OCI-LY7 (cell line): ENCODE results near the gene FN1. TPM values are rescaled to one million over a fixed set of nuclear protein-coding genes. Genes with fewer than 3 reads are reported as not detected.

Experiments
- BruUV-seq: library from RNA; stranded (reverse); fragments of 400-500 nt; replicated peaks from 2 replicates; lab custom pipeline; 2021; lab: Mats Ljungman, UMichigan
- CTCF ChIA-PET: fragments of 300-600 bp; sonication (Branson Sonifier 250); formaldehyde crosslinking; loops from one replicate; lab custom pipeline; 2022; ENCODE audit warnings: antibody characterized with exemption; ENCODE audit not compliant: unreplicated experiment; lab: Charles Lee
- POLR2A ChIA-PET: fragments of 300-600 bp; sonication (Branson Sonifier 250); formaldehyde crosslinking; loops from one replicate; lab custom pipeline; 2022; ENCODE audit warnings: antibody characterized with exemption; lab: Charles Lee
- DNase-seq: peaks from one replicate; pipeline ENCODE4 v3.0.0-alpha.2; 2015; ENCODE audit warnings: low spot score
- H2AFZ ChIP-seq: fragments of 200-600 bp; sonication (generic), shearing (Covaris generic); 2 replicates; pipeline ENCODE4 v1.6.1; 2014; ENCODE audit warnings: mild to moderate bottlenecking, antibody characterized with exemption, low read length, moderate library complexity
- H3K27ac ChIP-seq: fragments of 200-600 bp; sonication (generic); 2 replicates; pipeline ENCODE4 v1.5.1; 2014; ENCODE audit warnings: mixed run types, low read depth, mild to moderate bottlenecking, moderate library complexity, low read length, inconsistent platforms; ENCODE audit not compliant: poor library complexity, severe bottlenecking
- H3K36me3 ChIP-seq: fragments of 200-600 bp; sonication (generic); 2 replicates; pipeline ENCODE4 v1.6.1; 2014; ENCODE audit warnings: mild to moderate bottlenecking, antibody characterized with exemption, low read length, moderate library complexity, mixed read lengths; ENCODE audit not compliant: insufficient read depth
- H3K4me1 ChIP-seq: fragments of 200-600 bp; sonication (generic); 2 replicates; pipeline ENCODE4 v1.5.1; 2014; ENCODE audit warnings: mild to moderate bottlenecking, low read length; ENCODE audit not compliant: insufficient read depth, poor library complexity, severe bottlenecking
- H3K4me2 ChIP-seq: fragments of 200-600 bp; sonication (generic); 2 replicates; pipeline ENCODE4 v1.6.1; 2014; ENCODE audit warnings: mild to moderate bottlenecking, low read length
- H3K4me3 ChIP-seq: fragments of 200-600 bp; sonication (generic); 2 replicates; pipeline ENCODE4 v1.5.1; 2014; ENCODE audit warnings: mild to moderate bottlenecking, low read depth, low read length; ENCODE audit not compliant: poor library complexity, severe bottlenecking
- H3K79me2 ChIP-seq: fragments of 200-600 bp; sonication (generic); 2 replicates; pipeline ENCODE4 v1.6.1; 2016; ENCODE audit warnings: low read depth, mild to moderate bottlenecking, low read length, moderate library complexity, mixed read lengths; ENCODE audit not compliant: insufficient read depth
- H3K9me2 ChIP-seq: fragments of 200-600 bp; sonication (generic); 2 replicates; pipeline ENCODE4 v1.6.1; 2016; ENCODE audit warnings: mild to moderate bottlenecking, low read length, mixed read lengths; ENCODE audit not compliant: insufficient read depth
- H3K9me3 ChIP-seq: fragments of 200-600 bp; sonication (generic); 2 replicates; pipeline ENCODE4 v1.6.1; 2014; ENCODE audit warnings: mild to moderate bottlenecking, mixed run types, low read length, mixed read lengths
- H4K20me1 ChIP-seq: fragments of 200-600 bp; sonication (generic); 2 replicates; pipeline ENCODE4 v1.6.1; 2014; ENCODE audit warnings: mild to moderate bottlenecking, antibody characterized with exemption, low read length, moderate library complexity, mixed read lengths; ENCODE audit not compliant: insufficient read depth
- EZH2phosphoT487 ChIP-seq: fragments of 200-600 bp; sonication (generic); IDR thresholded peaks from 2 replicates; pipeline ENCODE4 v1.6.1; 2018; ENCODE audit warnings: low read depth, borderline replicate concordance, mild to moderate bottlenecking, mixed run types, antibody characterized with exemption, low read length, moderate library complexity, mixed read lengths
- intact Hi-C: fragments of 100-400 bp; cut with micrococcal nuclease; formaldehyde crosslinking; loops from one replicate; pipeline ENCODE4 v1.10.0; 2022; ENCODE audit not compliant: unreplicated experiment
- total RNA-seq, 2 experiments: library from RNA; depleted of rRNA in 1 of 2; stranded (reverse); fragments of >200 nt in 1 of 2; shearing (Covaris generic) in 1 of 2; gene quantifications; 2 replicates each; pipeline ENCODE4 v1.2.3, GENCODE V29; 2014 to 2022
- TF ChIP-seq, protein P1 (sequence below): fragments of 200-600 bp; sonication (generic); conservative IDR thresholded peaks from 2 replicates; pipeline ENCODE4 v1.5.1; 2014; ENCODE audit warnings: mild to moderate bottlenecking, antibody characterized with exemption, low read length, moderate library complexity, mixed read lengths

FN1 gene
- total RNA-seq, 2 experiments from 2014 or later = 1.3 TPM; not detected in 1

DNA sequence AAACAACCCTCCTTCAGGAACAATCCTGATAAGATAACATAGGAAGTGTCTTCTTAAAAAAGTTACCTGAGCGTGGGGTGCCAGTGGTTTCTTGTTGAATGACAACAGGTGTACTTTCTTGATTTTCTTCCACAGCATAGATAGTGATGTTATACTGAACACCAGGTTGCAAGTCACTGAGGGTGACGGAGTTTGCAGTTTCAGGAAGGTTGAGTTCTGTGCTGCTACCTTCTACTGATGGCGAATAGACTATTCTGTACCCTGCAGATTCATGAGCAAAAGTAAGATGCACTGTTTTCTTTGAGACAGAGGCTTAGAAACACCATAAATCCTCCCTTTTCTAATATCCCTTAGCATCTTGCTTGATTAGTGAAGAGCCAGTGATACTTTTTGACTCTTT, 28.8 kb downstream of the FN1 start:
- BruUV-seq = no TSS peak
- Histone ChIP-seq H3K79me2 (no peaks in the 10 kb centered on the region), H2AFZ (no peak overlapping the region), H3K9me2 (no peaks in the 10 kb centered on the region), H3K4me2 (no peak overlapping the region), H4K20me1 (no peaks in the 10 kb centered on the region), H3K4me3 (no peak overlapping the region), H3K4me1 (no peaks in the 10 kb centered on the region), H3K9me3 (no peaks in the 10 kb centered on the region), H3K27ac (no peak overlapping the region), H3K36me3 (no peaks in the 10 kb centered on the region)
- TF ChIP-seq, protein P1, sequence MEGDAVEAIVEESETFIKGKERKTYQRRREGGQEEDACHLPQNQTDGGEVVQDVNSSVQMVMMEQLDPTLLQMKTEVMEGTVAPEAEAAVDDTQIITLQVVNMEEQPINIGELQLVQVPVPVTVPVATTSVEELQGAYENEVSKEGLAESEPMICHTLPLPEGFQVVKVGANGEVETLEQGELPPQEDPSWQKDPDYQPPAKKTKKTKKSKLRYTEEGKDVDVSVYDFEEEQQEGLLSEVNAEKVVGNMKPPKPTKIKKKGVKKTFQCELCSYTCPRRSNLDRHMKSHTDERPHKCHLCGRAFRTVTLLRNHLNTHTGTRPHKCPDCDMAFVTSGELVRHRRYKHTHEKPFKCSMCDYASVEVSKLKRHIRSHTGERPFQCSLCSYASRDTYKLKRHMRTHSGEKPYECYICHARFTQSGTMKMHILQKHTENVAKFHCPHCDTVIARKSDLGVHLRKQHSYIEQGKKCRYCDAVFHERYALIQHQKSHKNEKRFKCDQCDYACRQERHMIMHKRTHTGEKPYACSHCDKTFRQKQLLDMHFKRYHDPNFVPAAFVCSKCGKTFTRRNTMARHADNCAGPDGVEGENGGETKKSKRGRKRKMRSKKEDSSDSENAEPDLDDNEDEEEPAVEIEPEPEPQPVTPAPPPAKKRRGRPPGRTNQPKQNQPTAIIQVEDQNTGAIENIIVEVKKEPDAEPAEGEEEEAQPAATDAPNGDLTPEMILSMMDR = no peak
- TF ChIP-seq EZH2phosphoT487 = no peak
- intact Hi-C loops = no loop called here
- DNase-seq = no peak
- CTCF ChIA-PET = no interaction called here
- POLR2A ChIA-PET = no interaction called here

DNA sequence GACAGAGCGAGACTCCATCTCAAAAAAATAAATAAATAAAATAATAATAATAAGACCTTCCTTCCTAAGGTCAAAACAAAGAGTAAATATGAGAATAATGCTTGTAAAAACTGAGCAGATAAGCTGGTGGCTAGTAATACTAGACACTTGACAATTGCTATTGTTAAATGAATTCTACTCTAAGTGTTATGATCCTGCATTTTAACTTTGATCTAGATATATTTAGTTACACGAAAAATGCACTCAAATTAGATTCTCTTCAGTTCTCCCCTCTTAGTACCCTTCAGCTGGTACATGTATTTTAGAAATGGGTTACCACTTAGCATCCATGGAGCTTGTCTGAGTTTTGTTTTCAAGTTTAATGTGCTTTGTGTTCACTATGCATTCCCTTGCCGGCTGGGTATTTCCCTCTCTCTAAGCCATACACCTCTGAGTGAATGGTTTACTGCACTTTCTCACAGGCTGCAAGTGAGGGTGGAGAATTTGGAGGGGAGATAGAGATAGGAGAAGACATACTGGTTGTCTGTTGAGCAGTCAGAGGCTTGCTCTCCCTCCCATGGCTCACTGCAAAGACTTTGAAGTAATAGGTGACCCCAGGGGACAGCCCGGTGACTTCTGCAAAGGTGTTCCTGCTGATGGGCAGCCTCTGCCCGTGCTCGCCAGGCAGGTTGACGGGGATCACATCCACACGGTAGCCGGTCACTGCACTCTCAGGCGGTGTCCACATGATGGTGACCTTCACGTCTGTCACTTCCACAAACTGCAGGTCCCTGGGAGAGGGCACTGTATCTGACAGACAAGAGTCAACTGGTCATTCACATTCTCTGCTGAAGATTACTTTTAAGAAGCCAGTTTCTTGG, 29.9 kb downstream of the FN1 start:
- Histone ChIP-seq H2AFZ (no peak overlapping the region), H3K79me2 (no peaks in the 10 kb centered on the region), H3K9me2 (no peaks in the 10 kb centered on the region), H3K9me3 (no peaks in the 10 kb centered on the region), H3K4me2 (no peak overlapping the region), H3K4me1 (no peaks in the 10 kb centered on the region), H3K4me3 (no peak overlapping the region), H4K20me1 (no peaks in the 10 kb centered on the region), H3K27ac (no peak overlapping the region), H3K36me3 (no peaks in the 10 kb centered on the region)
- intact Hi-C loops = no loop called here
- CTCF ChIA-PET = no interaction called here
- TF ChIP-seq EZH2phosphoT487 = no peak
- TF ChIP-seq, protein P1 = no peak
- POLR2A ChIA-PET = interaction anchor here (1.3 to 1.7 kb wide), 2 partner anchors 10 to 15 kb away, joined by 3 to 7 read pairs; no protein-coding TSS in a partner anchor
- DNase-seq = no peak
- BruUV-seq = no TSS peak
